Left lobe of liver (tissue), 2 donors: ENCODE results near the gene CSGALNACT2. TPM values are rescaled to one million over a fixed set of nuclear protein-coding genes. Genes with fewer than 3 reads are reported as not detected.
A peak's percentile ranks its signal among the peaks of the same experiment; 100 is the strongest.
"Not testable (repeated sequence)": the region's sequence is repeated elsewhere in the genome, so short reads cannot be mapped to it uniquely, and the experiment has no call there.

Experiments
- ATAC-seq: fragments of 200-7000 bp; cut with Tn5 transposase; one replicate; pipeline ENCODE4 v1.9.1; 2020; ENCODE audit warnings: mild to moderate bottlenecking, moderate library complexity
- DNase-seq: peaks from one replicate; pipeline ENCODE4 v3.0.0-alpha.2; 2020; ENCODE audit warnings: low spot score
- total RNA-seq: library from RNA; stranded (reverse); gene quantifications from one replicate; pipeline ENCODE4 v1.2.1, GENCODE V29; 2021
- donor health status: DM: no; HTN: no; CAD: no; lungs with moderate emphysema.
- donor health status: DM: no; HTN: yes; CAD: no.

CSGALNACT2 gene
- total RNA-seq, 1 donor from 2014 or later = 5.5 TPM

DNA sequence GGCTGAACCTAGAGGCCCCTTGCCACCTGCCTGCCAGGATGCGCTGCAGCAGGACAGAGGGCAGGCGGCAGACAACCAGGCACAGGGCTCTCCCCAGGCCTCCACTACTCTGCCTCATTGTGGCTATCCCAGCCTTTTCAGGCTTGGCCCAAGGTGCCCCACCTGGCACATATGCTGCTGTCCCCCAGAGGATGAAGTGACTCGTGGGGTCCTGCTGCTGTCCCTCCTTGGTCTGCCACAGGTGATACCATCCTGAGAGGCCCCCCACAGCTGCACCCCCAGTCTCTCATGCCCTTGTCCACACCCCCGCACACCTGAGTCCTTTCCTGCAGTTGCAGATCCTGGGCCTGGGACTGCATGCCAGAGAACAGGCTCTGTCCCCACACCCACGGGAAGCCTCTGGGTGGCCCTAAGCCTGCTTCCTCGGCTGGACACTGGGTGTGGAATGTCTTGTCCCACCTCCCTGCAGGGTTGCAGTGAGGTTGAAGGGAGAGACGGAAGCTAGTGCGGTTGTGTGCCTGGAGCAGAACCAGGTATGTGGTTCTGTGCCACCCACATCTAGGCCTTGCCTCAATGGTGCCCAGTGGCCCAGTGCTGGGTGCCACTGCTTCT is 73.3 kb downstream of the CSGALNACT2 start:
- DNase-seq = no peak

DNA sequence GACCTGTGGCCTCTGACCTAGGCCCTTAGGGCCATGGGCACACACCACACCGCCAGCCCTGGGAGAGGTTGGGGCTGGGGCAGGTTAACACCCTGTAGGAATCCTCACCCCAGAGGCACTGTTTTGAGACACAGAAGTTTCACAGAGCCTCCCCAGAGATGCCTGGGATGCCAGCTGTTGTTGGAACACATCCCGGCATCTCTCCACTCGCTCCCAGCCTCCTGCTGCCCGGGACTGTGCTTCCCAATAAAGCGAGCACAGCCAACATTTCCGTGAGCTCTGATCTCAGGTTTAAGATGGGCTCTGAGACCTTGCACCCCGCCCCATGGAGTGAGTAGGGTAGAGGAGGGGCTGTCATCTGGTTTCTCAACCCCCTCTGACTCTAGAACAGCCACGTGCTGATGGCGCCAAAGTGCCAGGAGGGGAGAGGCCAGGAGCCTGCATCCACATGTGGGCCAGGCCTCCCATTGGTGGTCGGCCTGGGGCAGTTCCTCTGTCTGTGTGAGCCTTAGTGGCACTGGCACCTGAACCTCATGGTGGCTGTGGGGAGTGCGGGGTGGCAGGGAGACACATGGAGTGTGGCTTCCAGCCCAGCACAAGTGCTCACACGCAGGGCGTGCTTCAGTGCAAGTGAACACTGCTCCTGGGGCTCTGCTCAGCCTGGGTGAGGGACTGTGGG is 73.9 kb downstream of the CSGALNACT2 start:
- ATAC-seq (no peak), DNase-seq (no peak)

More for the DNA sequence above, 73.3 kb downstream of the CSGALNACT2 start:
- ATAC-seq = no peak

DNA sequence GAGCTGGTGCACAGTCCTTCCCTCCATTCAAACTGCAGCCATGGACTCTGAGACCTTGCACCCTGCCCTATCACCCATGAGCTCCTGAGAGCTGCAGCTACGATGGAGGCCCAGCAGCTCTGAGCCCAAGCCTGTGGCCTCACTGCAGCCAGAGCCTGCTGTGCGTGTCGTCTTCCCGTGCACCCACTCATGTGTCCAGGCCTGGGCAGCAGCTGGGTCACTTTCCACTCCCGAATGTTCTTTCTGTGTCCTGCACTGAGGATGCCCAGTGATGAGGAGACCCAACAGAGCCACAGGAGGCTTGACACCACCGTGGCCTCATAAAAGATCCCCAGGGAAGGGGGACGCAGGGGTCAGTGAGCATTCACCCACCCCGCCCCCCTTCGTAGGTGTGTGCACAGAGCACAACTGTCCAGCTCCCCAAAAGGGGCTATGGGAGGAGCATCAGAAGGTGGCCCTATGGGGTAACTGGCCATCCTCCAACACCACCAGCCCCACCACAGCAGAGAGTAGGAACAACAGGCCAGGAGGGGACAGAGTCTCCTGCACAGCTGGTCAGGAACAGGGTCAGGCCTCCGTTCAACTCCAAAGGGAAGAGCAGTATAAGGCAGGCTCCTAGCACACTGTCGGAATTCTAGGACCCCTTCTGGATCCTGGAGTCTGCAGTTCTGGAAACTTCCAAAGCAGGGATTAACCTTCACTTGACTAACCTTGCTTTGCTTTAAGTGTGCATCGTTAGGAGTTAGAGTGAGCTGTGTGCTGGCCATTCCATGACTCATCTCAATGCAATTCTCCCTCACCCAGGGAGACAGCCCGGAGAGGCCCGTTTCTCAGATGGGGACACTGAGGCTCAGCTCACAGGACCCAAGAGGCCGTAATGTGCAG is 76.1 kb downstream of the CSGALNACT2 start:
- DNase-seq = no peak

DNA sequence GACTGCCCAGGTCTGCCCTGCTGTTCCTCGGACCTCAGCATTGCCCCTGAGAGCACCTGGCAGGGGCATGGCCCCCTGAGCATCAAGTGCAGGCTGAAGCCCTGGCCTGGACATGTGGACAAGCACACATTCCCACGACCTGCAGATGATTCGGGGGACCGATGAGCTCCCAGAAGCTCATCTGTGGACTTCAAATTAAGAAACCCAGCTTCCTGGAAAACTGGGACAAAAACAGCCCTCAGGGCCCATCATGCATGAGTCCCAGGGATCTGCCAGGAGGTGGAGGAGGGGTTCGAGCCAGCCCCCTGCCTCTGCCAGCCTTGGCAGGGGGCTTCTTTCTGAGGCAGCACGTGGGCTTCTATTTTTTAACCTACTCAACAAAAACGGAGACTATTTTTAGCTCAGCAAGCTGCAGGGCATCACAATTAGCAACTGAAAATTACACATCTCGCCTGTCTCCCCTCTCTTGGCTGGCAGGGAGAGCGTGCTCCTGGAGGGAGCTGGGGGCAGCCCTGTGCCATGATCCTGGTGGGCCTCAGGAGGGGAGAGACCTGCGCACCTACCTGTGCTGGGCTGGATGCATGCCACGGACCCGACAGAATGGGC is 76.8 kb downstream of the CSGALNACT2 start:
- DNase-seq (no peak), ATAC-seq (no peak)

More for the DNA sequence above, 76.1 kb downstream of the CSGALNACT2 start:
- no peak for ATAC-seq

DNA sequence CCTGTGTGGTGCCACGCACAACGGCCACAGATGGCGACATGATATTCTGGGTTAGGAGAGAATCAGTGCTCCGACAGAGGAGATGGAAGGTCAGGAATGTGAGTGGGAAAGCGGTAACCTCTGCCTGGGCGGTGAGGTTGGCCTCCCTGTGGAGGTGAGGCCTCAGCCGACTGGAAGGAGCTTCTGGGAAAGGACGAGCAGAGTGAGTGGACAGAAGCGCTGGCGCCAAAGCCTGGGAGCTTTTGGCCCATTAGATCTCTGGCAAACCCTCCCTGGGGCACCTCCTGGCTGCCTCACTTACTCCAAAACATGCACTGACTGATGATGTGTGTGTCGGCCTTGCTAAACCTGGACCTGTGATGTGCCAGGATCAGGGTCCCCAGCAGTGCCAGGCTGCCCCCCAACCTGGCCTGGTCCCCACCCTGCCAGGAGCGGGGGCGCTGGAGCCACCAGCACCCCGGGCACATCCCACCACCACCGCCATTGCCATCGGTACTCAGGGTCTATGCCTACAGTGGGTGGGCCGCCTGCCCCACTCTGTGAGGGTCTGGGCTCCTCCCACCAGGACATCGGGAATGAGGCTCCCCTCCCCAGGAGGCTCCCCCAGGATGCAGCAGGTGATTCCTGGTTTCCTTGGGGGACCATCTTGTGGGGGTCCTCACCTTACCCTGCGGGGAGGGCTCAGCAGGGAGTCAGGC is 77.7 kb downstream of the CSGALNACT2 start:
- DNase-seq (no peak), ATAC-seq (no peak)

DNA sequence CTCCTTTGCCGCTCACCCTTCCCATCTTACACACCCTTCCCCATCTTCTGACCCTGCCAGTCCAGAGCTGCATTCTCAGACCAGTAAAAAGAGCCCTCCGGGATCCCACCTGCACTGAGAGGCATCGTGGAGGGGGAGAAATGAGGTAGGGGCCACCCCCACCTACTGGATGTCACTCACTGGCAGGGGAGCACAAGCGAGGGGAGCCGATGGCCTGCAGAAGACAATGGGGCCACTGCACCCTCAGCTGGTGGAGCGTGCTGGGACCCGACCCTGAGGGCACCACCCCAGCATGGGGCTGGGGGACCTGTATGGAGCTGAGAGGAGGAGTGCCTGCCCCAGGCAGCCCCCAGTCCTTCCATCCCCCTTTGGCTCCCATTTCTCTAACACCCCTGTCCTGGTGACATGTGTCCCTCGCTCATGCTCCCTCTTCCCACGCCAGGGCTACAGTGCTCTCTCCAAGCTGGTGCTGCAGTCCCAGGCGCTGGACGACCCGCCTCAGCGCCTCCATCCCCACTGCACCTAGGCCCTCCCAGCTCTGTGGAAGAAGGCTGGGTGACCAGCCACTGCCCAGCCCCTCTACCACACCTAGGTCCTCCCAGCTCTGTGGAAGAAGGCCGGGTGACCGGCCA is 78.8 kb downstream of the CSGALNACT2 start:
- no peak for DNase-seq
- ATAC-seq = no peak

DNA sequence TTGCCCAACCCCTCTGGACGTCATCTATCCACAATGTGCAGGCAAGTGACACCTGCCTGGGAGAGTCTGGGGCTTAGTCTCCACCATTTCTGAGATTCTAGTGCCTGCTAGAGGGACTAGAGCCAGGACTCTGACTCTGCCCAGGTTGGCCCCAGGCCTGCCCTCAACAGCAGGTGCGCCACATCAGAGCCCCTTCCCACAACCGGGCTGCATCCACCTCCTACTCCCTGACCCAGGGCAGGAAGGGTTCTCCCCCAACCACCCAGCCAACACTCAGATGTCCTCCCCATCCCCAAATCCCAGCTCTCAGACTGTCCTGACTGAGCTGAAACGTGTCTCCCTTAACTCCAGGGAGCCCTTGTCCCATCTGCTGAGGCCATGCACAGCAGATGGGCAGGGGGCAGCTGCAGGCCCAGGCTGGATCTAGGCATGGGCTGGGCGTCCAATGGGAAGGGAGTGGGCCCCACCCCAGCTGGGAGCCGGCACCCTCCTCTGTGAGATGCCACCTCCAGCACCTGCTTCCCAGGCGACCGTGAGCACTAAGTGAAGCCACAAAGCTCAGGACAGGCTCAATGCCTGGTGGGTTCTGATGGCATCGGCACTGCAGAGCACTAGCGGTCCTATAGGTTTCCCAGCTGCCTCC is 79.4 kb downstream of the CSGALNACT2 start:
- ATAC-seq (no peak), DNase-seq (no peak)

DNA sequence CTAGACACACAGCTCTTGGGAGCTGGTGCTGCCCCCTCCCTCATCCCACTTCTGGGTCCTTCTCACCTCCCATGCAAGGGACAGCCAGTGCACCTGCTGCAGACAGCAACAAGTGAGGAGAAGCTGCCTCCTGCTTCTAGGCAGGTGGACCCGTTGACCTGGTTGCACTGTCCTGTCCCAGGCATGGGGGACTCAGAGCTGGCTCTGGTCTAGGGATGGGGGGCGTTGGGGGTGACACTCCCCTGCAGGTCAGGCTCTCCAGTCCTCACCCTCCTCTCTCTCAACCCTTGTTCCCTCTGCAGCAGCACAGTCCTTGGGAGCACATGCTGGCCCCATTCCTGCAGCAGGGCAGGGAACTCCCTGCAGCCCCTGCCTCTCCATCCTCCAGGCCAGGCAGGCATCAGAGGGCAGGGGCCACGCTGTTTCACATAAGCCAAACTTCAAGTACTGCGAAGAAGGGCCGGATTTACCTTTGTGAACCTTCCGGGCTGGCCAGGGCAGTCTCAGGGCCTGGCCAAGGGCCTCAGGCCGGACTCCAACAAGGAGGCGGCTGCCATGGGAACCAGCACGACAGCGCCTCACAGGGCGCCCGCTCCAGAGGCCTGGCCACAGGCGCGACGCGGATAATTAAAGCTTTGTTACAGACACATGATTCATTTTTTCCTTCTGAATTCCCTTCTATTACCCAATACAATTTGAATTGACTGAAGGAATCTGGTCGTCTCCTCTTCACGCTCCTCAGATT is 80.1 kb downstream of the CSGALNACT2 start:
- no peak for ATAC-seq
- DNase-seq = no peak

DNA sequence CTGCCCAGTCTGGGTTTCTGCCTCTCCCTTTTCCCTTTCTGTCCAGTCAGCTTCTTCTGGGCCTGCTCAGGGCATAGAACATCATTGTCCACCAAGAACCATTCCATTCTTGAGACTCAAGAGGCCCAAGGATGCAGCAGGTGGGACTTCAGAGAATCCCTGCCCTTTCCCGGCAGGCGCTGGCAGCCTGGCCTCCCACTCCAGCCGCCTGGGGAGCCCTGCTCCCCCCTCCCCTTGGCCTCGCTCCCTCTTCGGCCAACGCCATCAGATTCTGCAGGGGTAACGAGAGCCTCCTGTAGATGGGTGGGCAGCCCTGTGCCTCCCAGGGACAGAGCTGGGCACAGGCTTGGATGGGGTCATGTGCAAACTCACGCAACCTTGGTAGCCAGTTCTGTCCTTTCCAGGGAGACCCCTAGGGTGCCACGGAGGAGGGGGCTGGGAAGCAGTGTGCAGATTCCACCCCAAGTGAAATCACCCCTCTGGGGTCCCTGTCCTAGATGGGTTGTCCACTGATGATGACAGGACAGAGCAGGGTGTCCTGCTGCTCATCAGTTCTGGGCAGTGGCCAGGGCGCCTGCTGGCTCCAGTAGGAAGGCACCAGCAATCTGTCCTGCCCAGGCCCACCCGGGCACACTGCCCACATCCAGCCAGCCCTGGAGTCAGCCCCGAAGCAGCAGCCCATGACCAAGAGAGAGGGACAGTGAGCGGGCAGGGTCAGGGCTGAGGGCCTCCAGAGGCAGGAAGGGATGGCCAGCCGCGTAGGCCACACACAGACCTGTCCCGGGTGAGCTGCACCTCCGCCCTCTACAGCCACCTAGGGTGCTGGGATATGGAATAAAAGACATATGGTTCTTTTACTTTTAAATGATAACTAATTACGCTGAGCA is 80.9 kb downstream of the CSGALNACT2 start:
- ATAC-seq (no peak), DNase-seq (no peak)

DNA sequence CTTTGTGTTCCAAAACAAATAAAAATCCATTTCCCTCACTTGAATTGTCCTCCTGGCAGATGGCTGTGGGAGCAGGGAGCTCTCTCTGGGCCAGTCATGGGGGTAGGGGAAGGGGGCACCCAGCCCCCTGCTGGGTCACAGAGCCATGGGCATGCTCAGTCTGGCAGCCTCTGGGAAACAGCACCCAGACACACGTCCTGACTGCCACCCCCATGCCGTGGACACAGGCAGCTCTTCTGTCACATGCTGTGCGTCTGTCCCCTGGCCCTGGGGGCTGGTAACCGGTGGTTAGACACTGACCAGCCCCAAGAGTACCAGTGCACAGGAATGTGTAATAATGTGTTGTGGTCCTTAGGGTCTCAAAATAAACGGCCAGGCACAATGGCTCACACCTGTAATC is 81.6 kb downstream of the CSGALNACT2 start:
- DNase-seq (no peak), ATAC-seq (no peak)

DNA sequence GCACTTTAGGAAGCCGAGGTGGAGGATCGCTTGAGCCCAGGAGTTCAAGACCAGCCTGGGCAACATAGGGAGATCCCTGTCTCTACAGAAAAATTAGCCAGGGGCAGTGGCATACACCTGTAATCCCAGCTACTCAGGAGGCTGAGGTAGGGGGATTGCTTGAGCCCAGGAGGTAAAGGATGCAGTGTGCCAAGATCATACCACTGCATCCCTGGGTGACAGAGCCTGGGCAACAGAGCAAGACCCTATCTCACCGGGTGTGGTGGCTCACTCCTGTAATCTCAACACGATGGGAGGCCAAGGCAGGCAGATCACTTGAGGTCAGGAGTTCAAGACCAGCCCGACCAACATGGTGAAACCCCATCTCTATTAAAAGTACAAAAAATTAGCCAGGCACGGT is 82.0 kb downstream of the CSGALNACT2 start:
- DNase-seq, ATAC-seq: not testable (repeated sequence)

DNA sequence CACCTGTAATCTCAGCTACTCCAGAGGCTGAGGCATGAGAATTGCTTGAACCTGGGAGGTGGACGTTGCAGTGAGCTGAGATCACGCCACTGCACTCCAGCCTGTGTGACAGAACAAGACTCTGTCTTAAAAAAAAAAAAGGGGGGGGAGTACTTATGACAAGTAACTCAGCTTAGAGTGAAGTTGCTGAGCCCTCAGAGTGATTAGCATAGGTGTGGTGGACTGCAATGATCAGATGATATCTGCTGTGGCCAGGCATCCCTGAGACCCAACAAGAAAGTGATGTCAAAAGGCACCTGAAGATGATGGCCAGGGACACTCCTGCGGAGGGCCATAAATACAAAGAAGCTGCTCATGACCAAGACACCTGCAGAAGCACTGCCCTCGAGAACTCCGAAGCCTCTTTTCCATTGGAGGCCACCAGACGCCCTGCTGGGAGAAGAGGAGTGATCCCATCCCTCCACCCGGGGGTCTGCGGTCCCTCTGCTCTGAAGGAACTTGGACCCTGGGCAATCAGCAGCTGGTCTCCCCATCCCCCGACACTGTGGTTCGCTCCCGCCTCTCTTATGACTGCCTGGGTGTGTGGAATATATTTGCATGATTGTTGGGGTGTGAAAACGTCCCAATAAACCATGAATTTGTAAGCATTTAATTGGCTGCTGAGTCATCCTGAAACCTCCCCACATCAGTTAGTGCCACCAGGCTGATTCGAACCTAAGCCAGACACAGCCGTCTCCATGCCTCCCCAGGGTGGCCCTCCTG is 82.6 kb downstream of the CSGALNACT2 start:
- DNase-seq = no peak

DNA sequence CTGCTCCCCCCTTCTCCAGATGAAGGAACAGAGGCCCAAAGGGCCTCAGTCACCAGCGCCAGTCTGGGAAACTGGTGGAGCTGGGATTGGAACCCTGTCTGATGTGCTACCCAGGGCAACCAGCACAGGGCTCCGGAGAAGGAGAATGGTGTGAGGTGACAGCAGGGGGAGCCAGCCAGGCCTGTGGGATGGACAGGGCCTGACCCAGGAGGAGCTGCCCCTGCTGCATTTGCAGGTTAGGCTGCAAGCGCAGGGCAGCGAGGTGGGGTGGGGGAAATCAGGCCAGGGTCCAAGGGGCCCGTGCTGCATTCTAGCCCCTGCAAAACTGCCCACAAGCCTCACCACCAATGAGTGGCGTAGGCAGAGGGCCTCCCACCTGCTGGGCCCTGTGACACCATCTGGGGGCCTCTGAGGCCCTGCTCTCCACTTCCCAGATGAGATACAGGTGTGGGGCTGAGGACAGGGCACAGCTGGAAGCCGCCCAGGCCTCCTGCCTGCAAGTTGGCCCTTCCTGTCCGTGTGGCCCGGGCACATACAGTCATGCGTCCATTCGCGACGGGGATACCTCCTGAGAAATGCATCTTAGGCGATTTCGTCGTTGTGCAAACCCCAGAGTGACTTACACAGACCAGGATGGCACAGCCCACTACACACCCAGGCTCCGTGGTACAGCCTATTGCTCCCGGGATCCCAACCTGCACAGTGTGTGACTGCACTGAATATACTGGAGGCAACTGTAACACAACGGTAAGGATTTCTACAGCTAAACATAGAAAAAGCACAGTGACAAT is 83.4 kb downstream of the CSGALNACT2 start:
- ATAC-seq (peak; percentile 33), DNase-seq (peak; percentile 12)

More for the DNA sequence above, 82.6 kb downstream of the CSGALNACT2 start:
- ATAC-seq = no peak

DNA sequence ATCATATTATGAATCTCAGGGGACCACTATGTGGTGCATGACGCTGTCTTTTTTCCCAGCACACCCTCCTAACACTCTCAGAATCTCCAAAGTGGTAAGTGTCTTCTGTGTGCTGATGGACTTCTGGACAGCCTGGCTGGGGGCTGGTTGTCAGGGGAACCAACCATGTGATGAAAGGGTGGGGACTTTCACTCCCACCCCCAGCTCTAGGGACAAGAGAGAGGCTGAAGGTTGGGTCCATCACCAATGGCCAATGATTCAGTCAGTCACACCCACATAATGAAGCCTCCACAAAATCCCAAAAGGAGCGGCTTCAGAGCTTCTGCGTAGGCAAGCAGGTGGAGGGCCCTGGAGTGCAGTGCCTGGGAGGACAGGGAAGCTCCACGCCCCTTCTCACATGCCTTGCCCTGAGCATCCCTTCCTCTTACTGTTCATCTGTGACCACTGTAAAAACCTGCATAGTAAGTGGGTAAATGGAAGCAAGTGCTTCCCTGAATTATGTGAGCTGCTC is 84.0 kb downstream of the CSGALNACT2 start:
- DNase-seq = peak; percentile 14
- ATAC-seq = no peak

DNA sequence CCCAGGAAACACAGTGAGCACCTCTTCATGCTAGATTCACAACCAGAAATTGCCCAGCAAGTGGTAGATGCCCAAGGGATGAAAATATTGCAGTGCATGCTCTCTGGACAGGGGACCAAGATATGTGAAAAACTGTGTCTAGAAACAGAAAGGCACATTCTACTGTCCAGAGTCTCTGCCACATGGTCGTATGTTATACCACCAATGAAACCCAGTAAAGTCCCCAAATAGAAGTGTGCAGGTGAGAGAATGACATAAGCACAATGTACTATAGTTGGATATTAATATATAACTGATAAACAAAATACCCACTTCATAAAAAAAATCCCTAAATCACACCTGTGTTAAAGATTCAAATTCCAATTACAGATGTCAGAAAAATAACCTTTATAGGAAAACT is 84.8 kb downstream of the CSGALNACT2 start:
- peak; percentile 3 for DNase-seq
- no peak for ATAC-seq

DNA sequence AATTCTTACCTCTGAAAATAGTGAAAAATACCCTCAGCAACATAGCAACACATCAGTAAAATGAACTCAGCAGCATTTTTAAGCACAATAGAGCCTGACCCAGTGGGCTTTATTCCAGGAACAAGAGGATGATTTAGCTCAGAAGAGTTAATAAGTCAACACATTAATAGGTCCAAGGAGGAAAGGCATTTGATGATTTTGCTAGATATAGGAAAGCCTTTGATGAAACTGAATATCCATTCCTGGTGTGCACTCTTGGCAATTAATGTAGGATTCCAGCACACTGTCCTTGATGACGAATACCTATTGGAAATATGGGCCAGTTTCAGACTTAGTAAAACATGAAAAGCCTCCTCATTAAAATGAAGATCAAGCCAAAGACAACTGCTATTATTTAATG is 86.1 kb downstream of the CSGALNACT2 start:
- no peak for ATAC-seq
- DNase-seq = no peak
